ENCODE results near the gene CEP89.

GRCh38 chr19:32875428-32875827, 96.3 kb downstream of the CEP89 start:
- TF ChIP-seq POLR2A (IDR thresholded peaks at IDR 0.05; ENCODE audit: low read length) (no peak), GATA1 (IDR thresholded peaks at IDR 0.05; ENCODE audit: low read depth, low read length) (no peak)

Data from erythroblast (primary cell).